ENCODE measurements around the gene TMBIM4. TPM values are rescaled to one million over a fixed set of nuclear protein-coding genes. Genes with fewer than 3 reads are reported as not detected.

TMBIM4 gene
- polyA plus RNA-seq, 2 of the 4 experiments (the other 2 are of a cell fraction) = 55.9 to 87.4 TPM

- ATAC-seq (no peak), DNase-seq (ENCODE audit: low read depth in 1 of 2, low spot score in 1 of 2) (no peak), FAIRE-seq (no peak)
- H3K27ac ChIP-seq = no peak overlapping the region
- H3K4me2 ChIP-seq = no peak overlapping the region
- no peak overlapping the region for H3K4me3 ChIP-seq
- no peaks in the 10 kb centered on the region for H3K9me3 ChIP-seq
- TF ChIP-seq CBX2 (IDR thresholded peaks at IDR 0.05; ENCODE audit: borderline replicate concordance, low read depth) = no peak
- ChIA-PET CTCF (interaction anchor here (0.7 kb wide), 1 partner anchor 359 kb away, joined by 3 read pairs; no protein-coding TSS in a partner anchor), POLR2A (no interaction called here)
- no peaks in the 10 kb centered on the region for H3K4me1 ChIP-seq
- 89% methylated on average over 2 of the region's 2 CpGs for WGBS (ENCODE audit: missing lambda C conversion rate)
These were observed 24.3 kb upstream of the TMBIM4 start for GRCh38 chr12:66194122-66194521.

- no peak overlapping the region for H3K4me2 ChIP-seq
- no peak for DNase-seq (ENCODE audit: low read depth in 1 of 2, low spot score in 1 of 2)
- TF ChIP-seq HOXB13 (CRISPR knock-in tag; IDR thresholded peaks at IDR 0.05; ENCODE audit: low read depth) (no peak), HEYL (CRISPR knock-in tag; IDR thresholded peaks at IDR 0.05) (no peak), EP300 (IDR thresholded peaks at IDR 0.05) (no peak), MAZ (IDR thresholded peaks at IDR 0.05; ENCODE audit: borderline replicate concordance, low read depth, low read length) (no peak), RFX5 (IDR thresholded peaks at IDR 0.05) (no peak), EHF (CRISPR knock-in tag; IDR thresholded peaks at IDR 0.05) (no peak), BCL3 (IDR thresholded peaks at IDR 0.05) (no peak), USF2 (IDR thresholded peaks at IDR 0.05) (no peak), TP53 (CRISPR knock-in tag; IDR thresholded peaks at IDR 0.05) (no peak), FOXS1 (CRISPR knock-in tag; IDR thresholded peaks at IDR 0.05) (no peak), FOSL2 (IDR thresholded peaks at IDR 0.05) (no peak), FOSL2 (CRISPR knock-in tag; IDR thresholded peaks at IDR 0.05) (no peak)
- ChIA-PET CTCF (interaction anchor here (0.8 kb wide), 1 partner anchor 11 kb away, joined by 3 read pairs; no protein-coding TSS in a partner anchor), POLR2A (interaction anchor here (2.9 kb wide), 1 partner anchor 22 kb away, joined by 12 read pairs; the partner anchor contains the start of gene TMBIM4)
- ATAC-seq = no peak
- WGBS (ENCODE audit: missing lambda C conversion rate) = 63% methylated on average over 7 of the region's 7 CpGs
- no peaks in the 10 kb centered on the region for H3K4me1 ChIP-seq
- H3K9me3 ChIP-seq = no peaks in the 10 kb centered on the region
- no peak for FAIRE-seq
- no peak overlapping the region for H3K4me3 ChIP-seq
- no peak overlapping the region for H3K27ac ChIP-seq
These were observed 21.8 kb upstream of the TMBIM4 start for GRCh38 chr12:66191547-66192126.

GRCh38 chr12:66190519-66191370, 20.9 kb upstream of the TMBIM4 start:
- H3K9me3 ChIP-seq = no peaks in the 10 kb centered on the region
- TF ChIP-seq HEYL (CRISPR knock-in tag; IDR thresholded peaks at IDR 0.05) = no peak
- no peak for TF ChIP-seq KDM5A (IDR thresholded peaks at IDR 0.05)
- no peak for TF ChIP-seq RAD21 (conservative IDR thresholded peaks at IDR 0.05 in 1 of 2, IDR thresholded peaks at IDR 0.05 in 1 of 2)
- no peak for TF ChIP-seq EHMT2 (IDR thresholded peaks at IDR 0.05; ENCODE audit: low read depth)
- no peak for TF ChIP-seq MAFK (IDR thresholded peaks at IDR 0.05; ENCODE audit: partially characterized antibody)
- no peak for TF ChIP-seq REST (IDR thresholded peaks at IDR 0.05)
- no peak for TF ChIP-seq FOSL2 (IDR thresholded peaks at IDR 0.05)
- TF ChIP-seq FOSL2 (CRISPR knock-in tag; IDR thresholded peaks at IDR 0.05) = no peak
- TF ChIP-seq MAX (IDR thresholded peaks at IDR 0.05) = no peak
- no peak for TF ChIP-seq ELK1 (IDR thresholded peaks at IDR 0.05; ENCODE audit: low read depth, low read length)
- TF ChIP-seq ZFP36 (IDR thresholded peaks at IDR 0.05; ENCODE audit: borderline replicate concordance, partially characterized antibody) = no peak
- no peaks in the 10 kb centered on the region for H3K4me1 ChIP-seq
- FAIRE-seq (no peak), ATAC-seq (no peak), DNase-seq (ENCODE audit: low read depth in 1 of 2, low spot score in 1 of 2) (no peak)
- POLR2A ChIA-PET = interaction anchor here (2.9 kb wide), 1 partner anchor 21 kb away, joined by 12 read pairs; the partner anchor contains the start of gene TMBIM4
- H3K27ac ChIP-seq = no peak overlapping the region
- 84% methylated on average over 1 of the region's 1 CpG for WGBS (ENCODE audit: missing lambda C conversion rate)
- H3K4me3 ChIP-seq = no peak overlapping the region
- CTCF ChIA-PET = interaction anchor here (0.8 to 1.2 kb wide), 3 partner anchors 9 to 22 kb away, joined by 3 to 6 read pairs (median 4); partner anchors contain the start of gene TMBIM4
- no peak overlapping the region for H3K4me2 ChIP-seq

Measured in A549 (cell line).